HCT116 (cell line): Measurements from ENCODE around the gene ZP3. TPM values are rescaled to one million over a fixed set of nuclear protein-coding genes. Genes with fewer than 3 reads are reported as not detected.
"Not testable (repeated sequence)": the region's sequence is repeated elsewhere in the genome, so short reads cannot be mapped to it uniquely, and the experiment has no call there.

Experiments used
- ATAC-seq: fragments of 200-7000 bp; cut with Tn5 transposase; 2 replicates; pipeline ENCODE4 v1.9.1; 2020; ENCODE audit warnings: mild to moderate bottlenecking, moderate library complexity
- BruUV-seq: library from RNA; stranded (reverse); fragments of 400-500 nt; replicated peaks from 2 replicates; lab custom pipeline; 2021; lab: Mats Ljungman, UMichigan
- CTCF ChIA-PET: fragments of 300-600 bp; sonication (Branson Sonifier 250); formaldehyde crosslinking; loops from one replicate; lab custom pipeline; 2021; ENCODE audit warnings: antibody characterized with exemption; lab: Charles Lee
- POLR2A ChIA-PET: fragments of 300-600, 350-600 bp; sonication (Branson Sonifier 250); formaldehyde crosslinking; loops from one replicate; lab custom pipeline; 2021; ENCODE audit warnings: antibody characterized with exemption; lab: Charles Lee
- RAD21 ChIA-PET, 2 experiments: fragments of 300-600 bp; sonication (Branson Sonifier 250); formaldehyde crosslinking; loops; one replicate each; lab custom pipeline; 2023; ENCODE audit warnings: low total read pairs in 2 of 2; ENCODE audit not compliant: uncharacterized antibody in 2 of 2, unreplicated experiment in 2 of 2, low non-redundant PET in 1 of 2; lab: Charles Lee
- DNase-seq: peaks from one replicate; pipeline ENCODE4 v3.0.0-alpha.2; 2010; ENCODE audit warnings: low read depth, low spot score
- H2AFZ ChIP-seq: fragments of 200-600 bp; shearing (Covaris generic), sonication (generic); 2 replicates; pipeline ENCODE4 v1.6.1; 2017; ENCODE audit warnings: low read depth, mixed run types, mixed read lengths, antibody characterized with exemption, low read length; ENCODE audit not compliant: poor library complexity, severe bottlenecking
- H3K27ac ChIP-seq: 2 replicates; pipeline ENCODE4 v1.5.1; 2012; ENCODE audit warnings: low read depth, low read length
- H3K27me3 ChIP-seq: fragments of 200-600 bp; sonication (generic); 2 replicates; pipeline ENCODE4 v1.6.1; 2016; ENCODE audit warnings: mixed run types, low read length, mixed read lengths; ENCODE audit not compliant: insufficient read depth
- H3K36me3 ChIP-seq, 2 experiments: fragments of 200-500 bp in 1 of 2; fragments of 200-600 bp in 1 of 2; sonication (Bioruptor generic) in 1 of 2; sonication (generic) in 1 of 2; 2 replicates each; pipeline versions ENCODE4 v1.5.1 to v1.6.1; 2014 to 2016; ENCODE audit warnings: low read length in 2 of 2, inconsistent platforms in 1 of 2, mixed read lengths in 1 of 2, mixed run types in 1 of 2; ENCODE audit not compliant: insufficient read depth in 2 of 2, control insufficient read depth in 1 of 2
- H3K4me1 ChIP-seq, 2 experiments: fragments of 200-600 bp in 1 of 2; sonication (generic) in 1 of 2; 2 replicates each; pipeline versions ENCODE4 v1.5.1 to v1.6.1; 2012 to 2017; ENCODE audit warnings: low read length in 2 of 2, inconsistent platforms in 1 of 2, mild to moderate bottlenecking in 1 of 2, mixed read lengths in 1 of 2, mixed run types in 1 of 2, moderate library complexity in 1 of 2; ENCODE audit not compliant: insufficient read depth in 2 of 2, control insufficient read depth in 1 of 2
- H3K4me2 ChIP-seq: fragments of 200-600 bp; sonication (generic); 2 replicates; pipeline ENCODE4 v1.6.1; 2017; ENCODE audit warnings: mixed run types, low read length, mixed read lengths
- H3K4me3 ChIP-seq, 2 experiments: fragments of 200-600 bp in 1 of 2; sonication (generic) in 1 of 2; replicated peaks in 1 of 2; 2 replicates each; pipeline ENCODE4 v1.5.1; 2011 to 2016; ENCODE audit warnings: low read length in 2 of 2, control low read depth in 1 of 2, low read depth in 1 of 2, mild to moderate bottlenecking in 1 of 2, mixed read lengths in 1 of 2, mixed run types in 1 of 2
- H3K79me2 ChIP-seq: fragments of 200-600 bp; sonication (generic); 2 replicates; pipeline ENCODE4 v1.6.1; 2017; ENCODE audit warnings: mild to moderate bottlenecking, mixed run types, low read length, moderate library complexity, mixed read lengths; ENCODE audit not compliant: insufficient read depth
- H3K9ac ChIP-seq: fragments of 200-600 bp; sonication (generic); 2 replicates; pipeline ENCODE4 v1.6.1; 2016; ENCODE audit warnings: low read length, mixed read lengths
- H3K9me2 ChIP-seq: fragments of 200-600 bp; sonication (generic), shearing (Covaris generic); 2 replicates; pipeline ENCODE4 v1.6.1; 2017; ENCODE audit warnings: mixed run types, mild to moderate bottlenecking, moderate library complexity; ENCODE audit not compliant: insufficient read depth
- H3K9me3 ChIP-seq, 2 experiments: fragments of 200-500 bp in 1 of 2; fragments of 200-600 bp in 1 of 2; sonication (Bioruptor generic) in 1 of 2; sonication (generic) in 1 of 2; 2 replicates each; pipeline ENCODE4 v1.6.1; 2014 to 2017; ENCODE audit warnings: low read length in 2 of 2, mixed read lengths in 2 of 2, inconsistent platforms in 1 of 2, low read depth in 1 of 2, mild to moderate bottlenecking in 1 of 2, mixed run types in 1 of 2, moderate library complexity in 1 of 2; ENCODE audit not compliant: control insufficient read depth in 1 of 2, insufficient read depth in 1 of 2
- H4K20me1 ChIP-seq: fragments of 200-600 bp; sonication (generic), shearing (Covaris generic); 2 replicates; pipeline ENCODE4 v1.6.1; 2017; ENCODE audit warnings: mixed run types, mild to moderate bottlenecking, moderate library complexity; ENCODE audit not compliant: insufficient read depth
- intact Hi-C: fragments of 100-400 bp; cut with micrococcal nuclease; formaldehyde crosslinking; loops from 2 replicates; pipeline ENCODE4 v1.10.0; 2022
- total RNA-seq: library from RNA; stranded (reverse); gene quantifications from one replicate; pipeline ENCODE4 v1.2.1, GENCODE V29; 2021; ENCODE audit not compliant: unreplicated experiment

The ZP3 gene
- total RNA-seq, 1 experiment from 2014 or later = 23.4 TPM

DNA sequence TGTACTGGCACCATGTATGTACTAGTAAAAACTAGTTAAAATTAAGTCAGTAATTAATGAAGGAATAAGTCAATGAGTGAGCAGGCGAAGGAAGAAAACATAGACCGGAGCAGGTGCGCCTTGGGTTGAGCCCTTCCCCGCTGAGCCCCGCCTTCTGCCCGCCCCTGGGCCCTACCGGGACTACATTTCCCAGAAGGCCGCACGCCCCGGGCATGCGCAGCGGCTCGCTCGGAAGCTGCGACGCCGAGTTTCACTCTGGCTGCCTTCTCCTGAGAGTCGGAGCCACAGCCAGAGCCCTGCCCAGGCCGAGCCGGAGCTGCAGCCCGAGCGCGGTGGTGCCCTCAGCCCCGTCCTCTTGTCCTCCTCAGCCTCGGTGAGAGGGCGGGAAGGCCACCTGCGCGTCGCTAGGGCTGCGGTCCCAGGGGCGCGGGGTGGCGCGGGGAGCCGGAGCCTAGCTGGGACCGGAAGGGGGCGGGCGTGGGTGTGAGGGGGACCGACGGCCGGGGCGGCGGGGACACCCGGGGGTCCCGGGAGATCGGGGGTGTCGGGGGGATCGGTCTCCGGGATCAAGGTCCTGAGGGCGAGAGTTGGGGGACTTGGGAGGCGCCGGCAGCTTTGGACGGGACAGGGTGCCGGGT lies 36.8 kb downstream of the ZP3 start, which contains the start of gene DTX2:
TSS of gene DTX2 (plus strand) at position 246 of the 638 bp plus-strand sequence. CDS start 18,801 bp downstream, outside the sequence.
- BruUV-seq, POLR2A ChIA-PET, RAD21 ChIA-PET, CTCF ChIA-PET, H3K9me3 ChIP-seq, H2AFZ ChIP-seq, H4K20me1 ChIP-seq, H3K4me2 ChIP-seq, H3K27me3 ChIP-seq, intact Hi-C loops, DNase-seq, H3K79me2 ChIP-seq, H3K4me1 ChIP-seq, H3K36me3 ChIP-seq, H3K9me2 ChIP-seq, H3K27ac ChIP-seq: not testable (repeated sequence)
- peak within 1 kb of the TSS; percentile 33 to 43; a peak in 3 of 4 replicates for H3K4me3 ChIP-seq
- ATAC-seq = peak; percentile 92
- H3K9ac ChIP-seq = peak within 1 kb of the TSS; percentile 51; the same call in 1 of the 2 replicates

DNA sequence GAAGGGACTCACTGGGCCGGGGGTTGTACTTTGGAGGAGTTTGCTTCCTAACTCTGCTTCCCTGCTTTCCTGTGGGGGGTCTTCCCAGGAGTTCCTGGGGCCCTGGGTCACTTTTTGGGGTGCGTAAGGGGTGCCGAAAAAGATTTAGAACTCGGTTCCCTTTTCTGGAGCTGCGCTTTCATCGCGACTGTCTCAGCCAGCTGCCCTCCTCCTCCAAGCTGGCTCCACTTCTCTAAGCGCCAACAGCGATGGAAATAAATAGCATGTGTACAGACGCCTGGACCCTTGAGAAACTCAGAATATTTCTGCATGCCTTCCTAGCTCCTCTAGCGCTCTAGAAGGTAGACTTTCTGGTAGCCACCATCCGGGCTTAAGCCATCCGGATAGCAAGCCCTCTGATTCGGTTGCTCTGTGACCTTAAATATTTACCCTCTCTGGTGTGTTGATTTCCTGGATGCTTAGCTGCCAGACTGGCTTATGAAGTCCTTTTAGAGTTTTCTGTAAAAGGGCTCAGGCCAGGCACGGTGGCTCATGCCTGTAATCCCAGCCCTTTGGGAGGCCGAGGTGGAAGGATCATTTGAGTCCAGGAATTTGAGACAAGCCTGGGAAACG lies 37.6 kb downstream of the ZP3 start:
- CTCF ChIA-PET, ATAC-seq, intact Hi-C loops, H3K9me2 ChIP-seq, DNase-seq, H4K20me1 ChIP-seq, RAD21 ChIA-PET, H3K79me2 ChIP-seq, H3K9ac ChIP-seq, H3K9me3 ChIP-seq, H3K36me3 ChIP-seq, H3K4me1 ChIP-seq, H3K27me3 ChIP-seq, POLR2A ChIA-PET, H3K4me3 ChIP-seq, H3K4me2 ChIP-seq, H3K27ac ChIP-seq, H2AFZ ChIP-seq: not testable (repeated sequence)
- BruUV-seq = TSS peak; percentile 76

DNA sequence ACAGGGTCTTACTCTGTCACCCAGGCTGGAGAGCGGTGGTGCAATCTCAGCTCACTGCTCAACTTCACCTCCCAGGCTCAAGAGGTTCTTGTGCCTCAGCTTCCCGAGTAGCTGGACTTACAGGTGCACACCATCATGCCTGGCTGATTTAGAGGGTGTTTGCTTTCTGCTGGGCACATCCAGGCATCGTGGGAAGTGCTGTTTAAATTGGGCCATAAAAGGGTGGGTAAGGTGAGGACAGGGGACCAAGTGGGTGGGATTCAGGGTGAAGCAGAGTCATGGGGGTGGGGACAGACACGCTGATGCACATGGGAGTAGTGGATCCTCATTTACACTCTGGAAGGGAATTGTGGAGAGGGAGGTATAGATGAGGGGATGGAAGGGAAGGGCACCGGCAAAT lies 40.2 kb downstream of the ZP3 start:
- H3K4me1 ChIP-seq, H3K27me3 ChIP-seq, H3K9ac ChIP-seq, DNase-seq, H3K36me3 ChIP-seq, H2AFZ ChIP-seq, BruUV-seq, ATAC-seq, H3K9me2 ChIP-seq, intact Hi-C loops, POLR2A ChIA-PET, H3K4me3 ChIP-seq, H3K79me2 ChIP-seq, RAD21 ChIA-PET, H3K4me2 ChIP-seq, H3K27ac ChIP-seq, H4K20me1 ChIP-seq, H3K9me3 ChIP-seq, CTCF ChIA-PET: not testable (repeated sequence)

DNA sequence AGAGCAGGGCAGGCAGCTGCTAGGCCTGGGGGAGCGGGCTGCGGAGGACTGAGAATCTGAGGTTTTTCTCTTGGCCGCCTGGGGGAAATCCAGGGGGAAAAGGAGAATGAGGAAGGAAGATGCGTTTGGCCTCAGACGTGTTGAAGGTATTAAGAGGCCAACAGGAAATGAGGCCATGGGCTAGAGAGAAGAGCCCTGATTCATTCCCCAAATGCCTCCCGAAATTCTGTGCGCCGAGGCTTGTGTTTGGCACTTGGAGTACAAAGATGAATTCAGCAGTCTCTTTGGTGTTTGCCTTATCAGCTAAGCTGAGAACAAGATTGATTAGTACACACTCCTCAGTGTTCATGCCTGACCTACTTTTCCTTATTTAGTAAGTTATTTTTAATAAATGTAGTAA lies 41.2 kb downstream of the ZP3 start:
- H2AFZ ChIP-seq, H3K9me3 ChIP-seq, H3K36me3 ChIP-seq, H3K79me2 ChIP-seq, DNase-seq, H3K27ac ChIP-seq, H3K9me2 ChIP-seq, RAD21 ChIA-PET, H3K4me1 ChIP-seq, H3K4me3 ChIP-seq, CTCF ChIA-PET, ATAC-seq, intact Hi-C loops, BruUV-seq, H3K9ac ChIP-seq, H4K20me1 ChIP-seq, POLR2A ChIA-PET, H3K4me2 ChIP-seq, H3K27me3 ChIP-seq: not testable (repeated sequence)
